ENCODE data around the gene SLC25A45.
"Not testable (repeated sequence)": the region's sequence is repeated elsewhere in the genome, so short reads cannot be mapped to it uniquely, and the experiment has no call there.

SLC25A45 gene

GRCh38 chr11:65420979-65421793 is 38.7 kb upstream of the SLC25A45 start:
- peak; percentile 98 for DNase-seq

- no peak for DNase-seq
Measured at GRCh38 chr11:65420506-65420905, 38.1 kb upstream of the SLC25A45 start.

GRCh38 chr11:65419772-65420481 is 37.5 kb upstream of the SLC25A45 start:
- DNase-seq: peak; percentile 93

- no peak for DNase-seq
Measured at GRCh38 chr11:65419460-65419771, 37.0 kb upstream of the SLC25A45 start.

- peak; percentile 99 for DNase-seq
Measured at GRCh38 chr11:65418681-65419459, 36.4 kb upstream of the SLC25A45 start.

- no peak for DNase-seq
Measured at GRCh38 chr11:65418431-65418680, 35.9 kb upstream of the SLC25A45 start.

- peak; percentile 60 for DNase-seq
Measured at GRCh38 chr11:65417702-65418430, 35.4 kb upstream of the SLC25A45 start.

- peak; percentile 62 for DNase-seq
Measured at GRCh38 chr11:65416841-65417701, 34.6 kb upstream of the SLC25A45 start.

- DNase-seq: peak; percentile 93
Measured at GRCh38 chr11:65416341-65416824, 33.9 kb upstream of the SLC25A45 start.

GRCh38 chr11:65415499-65416340 is 33.3 kb upstream of the SLC25A45 start:
- DNase-seq: no peak

- no peak for DNase-seq
Measured at GRCh38 chr11:65414776-65415498, 32.5 kb upstream of the SLC25A45 start.

GRCh38 chr11:65413077-65413664 is 30.7 kb upstream of the SLC25A45 start:
- DNase-seq: not testable (repeated sequence)

- no peak for DNase-seq
Measured at GRCh38 chr11:65412271-65413076, 30.0 kb upstream of the SLC25A45 start.

GRCh38 chr11:65411681-65412070 is 29.2 kb upstream of the SLC25A45 start:
- no peak for DNase-seq

- DNase-seq: no peak
Measured at GRCh38 chr11:65410936-65411680, 28.7 kb upstream of the SLC25A45 start.

GRCh38 chr11:65404638-65405339 is 22.3 kb upstream of the SLC25A45 start:
- DNase-seq: no peak

- DNase-seq: no peak
Measured at GRCh38 chr11:65404210-65404609, 21.8 kb upstream of the SLC25A45 start.

Measured in hematopoietic multipotent progenitor cell treated with erythropoietin and hydrocortisone succinate and interleukin-3 and kit ligand, for 6 days (in vitro differentiated cells).